GM18507 (cell line): ENCODE data around the gene DYNC2H1.

Experiments used
- DNase-seq: peaks from one replicate; pipeline ENCODE4 v3.0.0; 2011; ENCODE audit warnings: low read depth; ENCODE audit not compliant: insufficient read length; ENCODE audit errors: extremely low spot score
- FAIRE-seq: peaks from 2 replicates; lab custom pipeline; 2011; peaks lifted over from hg19 to GRCh38; lab: Jason Lieb, UNC

The DYNC2H1 gene

GRCh38 chr11:103494491-103494890 is 385.3 kb downstream of the DYNC2H1 start:
- DNase-seq (no peak), FAIRE-seq (no peak)

- DNase-seq (no peak), FAIRE-seq (no peak)
These were observed 388.0 kb downstream of the DYNC2H1 start for GRCh38 chr11:103497268-103497667.

GRCh38 chr11:103499710-103500340 is 390.6 kb downstream of the DYNC2H1 start:
- FAIRE-seq (no peak), DNase-seq (no peak)

GRCh38 chr11:103515283-103515682 is 406.1 kb downstream of the DYNC2H1 start:
- FAIRE-seq (no peak), DNase-seq (no peak)

- DNase-seq = no peak
- FAIRE-seq = no peak
These were observed 411.6 kb downstream of the DYNC2H1 start for GRCh38 chr11:103520792-103521191.

GRCh38 chr11:103525069-103525468 is 415.8 kb downstream of the DYNC2H1 start:
- FAIRE-seq (no peak), DNase-seq (no peak)

GRCh38 chr11:103528046-103528445 is 418.8 kb downstream of the DYNC2H1 start:
- FAIRE-seq (no peak), DNase-seq (no peak)

- FAIRE-seq (no peak), DNase-seq (no peak)
These were observed 419.4 kb downstream of the DYNC2H1 start for GRCh38 chr11:103528596-103528995.

- FAIRE-seq (no peak), DNase-seq (no peak)
These were observed 420.0 kb downstream of the DYNC2H1 start for GRCh38 chr11:103529181-103529684.
